GF-D8 (cell line): ENCODE data around the gene RAB11B.
A peak's percentile ranks its signal among the peaks of the same experiment; 100 is the strongest.
"Not testable (repeated sequence)": the region's sequence is repeated elsewhere in the genome, so short reads cannot be mapped to it uniquely, and the experiment has no call there.

Source experiments
- DNase-seq: peaks from one replicate; lab custom pipeline; 2025; lab: John Stamatoyannopoulos, UW

Gene RAB11B

GRCh38 chr19:8389891-8390616 lies at the start of gene RAB11B:
Gene RAB11B (plus strand): TSS chr19:8390360. CDS start chr19:8390417, 57 bp downstream.
- peak; percentile 100 for DNase-seq

- DNase-seq, result not testable (repeated sequence)
Observed at GRCh38 chr19:8341504-8341903, 48.7 kb upstream of the RAB11B start.

- no peak for DNase-seq
Observed at GRCh38 chr19:8342316-8342683, 47.9 kb upstream of the RAB11B start.

- no peak for DNase-seq
Observed at GRCh38 chr19:8342684-8343482, 47.3 kb upstream of the RAB11B start, which contains the start of gene KANK3. Gene KANK3 (minus strand): TSS chr19:8343262. CDS start chr19:8337828, 5,434 bp downstream.

- no peak for DNase-seq
Observed at GRCh38 chr19:8343483-8343844, 46.7 kb upstream of the RAB11B start.

- DNase-seq, result not testable (repeated sequence)
Observed at GRCh38 chr19:8349629-8350372, 40.4 kb upstream of the RAB11B start.

GRCh38 chr19:8352134-8352827 lies 37.9 kb upstream of the RAB11B start:
- no peak for DNase-seq

- not testable (repeated sequence) for DNase-seq
Observed at GRCh38 chr19:8352845-8353244, 37.3 kb upstream of the RAB11B start.

GRCh38 chr19:8355631-8356402 lies 34.3 kb upstream of the RAB11B start:
- no peak for DNase-seq

GRCh38 chr19:8357007-8357521 lies 33.1 kb upstream of the RAB11B start:
- DNase-seq, result no peak

- no peak for DNase-seq
Observed at GRCh38 chr19:8358948-8359347, 31.2 kb upstream of the RAB11B start.

- no peak for DNase-seq
Observed at GRCh38 chr19:8360196-8360595, 30.0 kb upstream of the RAB11B start.

GRCh38 chr19:8361921-8362793 lies 28.0 kb upstream of the RAB11B start:
- DNase-seq, result no peak

GRCh38 chr19:8363803-8364771 lies 26.1 kb upstream of the RAB11B start, which contains the start of gene ANGPTL4:
Gene ANGPTL4 (plus strand): TSS chr19:8364155. CDS start chr19:8364322, 167 bp downstream.
- no peak for DNase-seq

- no peak for DNase-seq
Observed at GRCh38 chr19:8366121-8366581, 24.0 kb upstream of the RAB11B start.

- DNase-seq, result no peak
Observed at GRCh38 chr19:8366961-8367326, 23.2 kb upstream of the RAB11B start.

- no peak for DNase-seq
Observed at GRCh38 chr19:8367327-8368001, 22.7 kb upstream of the RAB11B start.
